Endothelial cell of umbilical vein (primary cell): ENCODE data around the gene LILRA5. TPM values are rescaled to one million over a fixed set of nuclear protein-coding genes. Genes with fewer than 3 reads are reported as not detected.

Source experiments
- BruUV-seq: library from RNA; stranded (reverse); fragments of 400-500 nt; replicated peaks from 2 replicates; lab custom pipeline; 2021; lab: Mats Ljungman, UMichigan
- CTCF ChIA-PET: fragments of 300-600, 350-600 bp; sonication (Branson Sonifier 250); formaldehyde crosslinking; loops from one replicate; lab custom pipeline; 2021; ENCODE audit warnings: antibody characterized with exemption, inconsistent platforms; lab: Charles Lee
- POLR2A ChIA-PET: fragments of 300-600, 350-600 bp; sonication (Branson Sonifier 250); formaldehyde crosslinking; loops from one replicate; lab custom pipeline; 2021; ENCODE audit warnings: antibody characterized with exemption, inconsistent platforms; lab: Charles Lee
- DNase-seq: peaks from one replicate; pipeline ENCODE4 v3.0.0-alpha.2; 2011; ENCODE audit warnings: low read depth, low spot score
- FAIRE-seq: peaks from 2 replicates; lab custom pipeline; 2011; peaks lifted over from hg19 to GRCh38; lab: Jason Lieb, UNC
- H2AFZ ChIP-seq: 2 replicates; pipeline ENCODE4 v1.6.0; 2012; ENCODE audit warnings: low read depth, low read length, control low read depth, inconsistent platforms
- H3K27ac ChIP-seq: 2 replicates; pipeline ENCODE4 v1.5.1; 2011; ENCODE audit warnings: low read depth, mild to moderate bottlenecking, control low read depth, low read length, moderate library complexity; ENCODE audit not compliant: insufficient read depth
- H3K27me3 ChIP-seq, 2 experiments: 2 replicates each; pipeline versions ENCODE4 v1.6.0 to v1.6.1; 2011; ENCODE audit warnings: low read length in 2 of 2, mixed read lengths in 1 of 2; ENCODE audit not compliant: control insufficient read depth in 2 of 2, insufficient read depth in 2 of 2
- H3K36me3 ChIP-seq, 2 experiments: 2 replicates in 1 of 2; 3 replicates in 1 of 2; pipeline ENCODE4 v1.5.1; 2011; ENCODE audit warnings: low read length in 2 of 2, mild to moderate bottlenecking in 1 of 2, moderate library complexity in 1 of 2; ENCODE audit not compliant: control insufficient read depth in 2 of 2, insufficient read depth in 2 of 2; ENCODE audit errors: extremely low read depth in 1 of 2
- H3K4me1 ChIP-seq: 3 replicates; pipeline ENCODE4 v1.5.1; 2011; ENCODE audit warnings: mild to moderate bottlenecking, low read length; ENCODE audit not compliant: control insufficient read depth, insufficient read depth; ENCODE audit errors: extremely low read depth
- H3K4me2 ChIP-seq: 2 replicates; pipeline ENCODE4 v1.6.1; 2011; ENCODE audit warnings: low read length, control low read depth, mixed read lengths; ENCODE audit not compliant: insufficient read depth
- H3K4me3 ChIP-seq, 3 experiments: fragments of 200-600 bp in 1 of 3; sonication (generic), shearing (Covaris generic) in 1 of 3; replicated peaks in 1 of 3; 2 replicates each; pipeline ENCODE4 v1.5.1; 2011 to 2016; ENCODE audit warnings: control low read depth in 3 of 3, low read length in 3 of 3, mild to moderate bottlenecking in 2 of 3, inconsistent platforms in 1 of 3, low read depth in 1 of 3, moderate library complexity in 1 of 3; ENCODE audit not compliant: insufficient read depth in 1 of 3
- H3K79me2 ChIP-seq: 2 replicates; pipeline ENCODE4 v1.6.0; 2012; ENCODE audit warnings: low read length, inconsistent platforms; ENCODE audit not compliant: control insufficient read depth, insufficient read depth
- H3K9ac ChIP-seq: replicated peaks from 2 replicates; pipeline ENCODE3; 2011; ENCODE audit warnings: low read length, control low read depth; ENCODE audit not compliant: insufficient read depth; ENCODE audit errors: extremely low read depth
- H3K9me1 ChIP-seq: replicated peaks from 3 replicates; pipeline ENCODE4 v1.6.0; 2011; ENCODE audit warnings: mild to moderate bottlenecking, low read length; ENCODE audit not compliant: control insufficient read depth, insufficient read depth; ENCODE audit errors: extremely low read depth
- H3K9me3 ChIP-seq: replicated peaks from 2 replicates; pipeline ENCODE4 v1.5.1; 2012; ENCODE audit warnings: low read length, inconsistent platforms; ENCODE audit not compliant: control insufficient read depth, insufficient read depth
- H4K20me1 ChIP-seq: replicated peaks from 2 replicates; pipeline ENCODE3; 2011; ENCODE audit warnings: mild to moderate bottlenecking, low read length; ENCODE audit not compliant: control insufficient read depth, insufficient read depth; ENCODE audit errors: extremely low read depth
- EZH2 ChIP-seq: IDR thresholded peaks from 2 replicates; pipeline ENCODE4 v1.6.1; 2012; ENCODE audit warnings: borderline replicate concordance, low read depth, mild to moderate bottlenecking, moderate library complexity, low read length, inconsistent platforms; ENCODE audit not compliant: severe bottlenecking
- FOS ChIP-seq: IDR thresholded peaks from 2 replicates; pipeline ENCODE4 v1.6.1; 2011; ENCODE audit warnings: mild to moderate bottlenecking, low read length, moderate library complexity, borderline replicate concordance; ENCODE audit not compliant: insufficient read depth
- GATA2 ChIP-seq: IDR thresholded peaks from 2 replicates; pipeline ENCODE4 v1.7.0; 2011; ENCODE audit warnings: low read depth, mild to moderate bottlenecking, moderate library complexity, mixed read lengths, low read length; ENCODE audit not compliant: insufficient read length, insufficient read depth
- JUN ChIP-seq: IDR thresholded peaks from 2 replicates; pipeline ENCODE4 v1.6.1; 2011; ENCODE audit warnings: borderline replicate concordance, low read depth; ENCODE audit not compliant: insufficient read length, insufficient read depth
- MYC ChIP-seq: IDR thresholded peaks from one replicate; pipeline ENCODE4 v1.6.1; 2011; ENCODE audit warnings: mild to moderate bottlenecking, low read depth, low read length
- POLR2A ChIP-seq: IDR thresholded peaks from 2 replicates; pipeline ENCODE4 v1.6.1; 2012; ENCODE audit warnings: low read depth, mild to moderate bottlenecking, control low read depth, low read length
- POLR2AphosphoS5 ChIP-seq: IDR thresholded peaks from 2 replicates; pipeline ENCODE4 v1.6.1; 2012; ENCODE audit warnings: low read depth, mild to moderate bottlenecking, control low read depth, low read length, moderate library complexity; ENCODE audit not compliant: insufficient read depth
- dilution Hi-C: fragments of 300-500 bp; cut with MboI; formaldehyde crosslinking; loops from one replicate; pipeline ENCODE4 v1.15.0; 2019; ENCODE audit warnings: low sequenced_read_pairs; ENCODE audit not compliant: extremely low pct_ligation_motif_present
- intact Hi-C: fragments of 100-400 bp; cut with micrococcal nuclease; formaldehyde crosslinking; loops from one replicate; pipeline ENCODE4 v1.10.0; 2022
- polyA plus RNA-seq, 4 experiments: library from polyadenylated mRNA; depleted of rRNA in 3 of 4; stranded (reverse) in 3 of 4; unstranded in 1 of 4; fragments of >200 nt; gene quantifications; 2 replicates each; pipeline versions ENCODE4 v1.2.1 to v1.2.3, GENCODE V29; 2011 to 2012; ENCODE audit warnings: missing spikeins in 1 of 4
- total RNA-seq: library from RNA; stranded (reverse); gene quantifications from 2 replicates; pipeline ENCODE4 v1.2.3, GENCODE V29; 2021
- TF ChIP-seq, protein P1 (sequence below): IDR thresholded peaks from 2 replicates; pipeline ENCODE4 v1.6.1; 2011; ENCODE audit not compliant: insufficient read depth, insufficient read length
- TF ChIP-seq, protein P2 (sequence below), 2 donors: IDR thresholded peaks; 1 replicate in 1 of 2; 2 replicates in 1 of 2; pipeline ENCODE4 v1.5.1; 2011; ENCODE audit warnings: low read length in 2 of 2, mild to moderate bottlenecking in 2 of 2, moderate library complexity in 2 of 2, control low read depth in 1 of 2, inconsistent platforms in 1 of 2, low read depth in 1 of 2; ENCODE audit not compliant: insufficient read depth in 1 of 2; ENCODE audit errors: extremely low read depth in 1 of 2

Gene LILRA5
- total and polyA plus RNA-seq, 2 donors (not counting 3 experiments of a cell fraction or from before 2014, with no cell fraction given), result not detected

DNA sequence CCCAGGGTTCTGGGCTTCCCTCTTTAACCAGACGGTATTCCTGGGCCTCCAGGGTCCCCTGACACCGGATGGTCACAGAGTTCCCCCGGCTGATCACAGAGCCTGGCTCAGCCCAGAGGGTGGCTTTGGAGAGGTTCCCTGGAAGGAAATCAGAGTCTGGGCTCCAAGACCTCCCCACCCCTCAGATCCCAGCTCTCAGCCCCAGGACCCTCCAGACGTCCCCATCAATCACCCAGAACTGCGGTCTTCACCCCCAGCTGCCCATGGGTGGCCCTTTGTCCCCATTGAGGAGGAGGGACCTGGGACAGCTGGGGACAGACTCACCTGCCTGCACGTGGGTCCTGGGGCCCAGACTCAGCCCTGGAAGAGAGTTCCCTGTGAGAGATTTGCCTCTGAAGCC, 955 bp downstream of the LILRA5 start:
- DNase-seq (no peak), FAIRE-seq (no peak)
- H3K4me1 ChIP-seq, result no peaks in the 10 kb centered on the region
- no peaks in the 10 kb centered on the region for H3K27me3 ChIP-seq
- H2AFZ ChIP-seq, result no peak overlapping the region
- no peak overlapping the region for H3K27ac ChIP-seq
- no peaks in the 10 kb centered on the region for H3K79me2 ChIP-seq
- no peaks in the 10 kb centered on the region for H4K20me1 ChIP-seq
- H3K4me2 ChIP-seq, result no peak overlapping the region
- TF ChIP-seq, protein P1, sequence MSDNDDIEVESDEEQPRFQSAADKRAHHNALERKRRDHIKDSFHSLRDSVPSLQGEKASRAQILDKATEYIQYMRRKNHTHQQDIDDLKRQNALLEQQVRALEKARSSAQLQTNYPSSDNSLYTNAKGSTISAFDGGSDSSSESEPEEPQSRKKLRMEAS, result no peak
- ChIA-PET POLR2A (no interaction called here), CTCF (no interaction called here)
- intact Hi-C loops (no loop called here), dilution Hi-C loops (no loop called here)
- no TSS peak for BruUV-seq
- H3K9ac ChIP-seq, result no peak overlapping the region
- H3K9me3 ChIP-seq, result no peaks in the 10 kb centered on the region
- no peaks in the 10 kb centered on the region for H3K9me1 ChIP-seq
- H3K36me3 ChIP-seq, result no peaks in the 10 kb centered on the region
- no peak overlapping the region for H3K4me3 ChIP-seq

DNA sequence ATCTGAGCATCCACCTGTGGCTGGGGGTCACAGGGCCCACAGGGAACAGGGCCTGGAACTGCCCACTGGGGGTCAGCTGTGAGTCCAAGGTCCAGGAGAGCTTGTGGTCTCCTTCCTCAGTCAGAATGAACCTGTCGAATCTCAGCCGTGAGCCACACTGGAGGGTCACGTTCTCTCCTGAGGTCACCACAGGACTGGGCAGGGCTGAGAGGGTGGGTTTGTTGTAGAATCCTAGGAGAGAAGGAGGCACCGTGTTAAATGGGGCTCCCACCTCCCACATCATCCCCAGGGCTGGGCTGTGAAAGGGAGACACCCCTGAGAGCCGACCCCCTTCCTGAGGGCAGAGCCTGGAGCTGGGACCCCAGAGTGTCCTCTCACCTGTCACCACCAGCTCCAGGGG, 1.5 kb downstream of the LILRA5 start:
- TF ChIP-seq, protein P1, result no peak
- no peak for TF ChIP-seq JUN
- no peak for TF ChIP-seq MYC
- TF ChIP-seq POLR2A, result no peak
- TF ChIP-seq, protein P2, sequence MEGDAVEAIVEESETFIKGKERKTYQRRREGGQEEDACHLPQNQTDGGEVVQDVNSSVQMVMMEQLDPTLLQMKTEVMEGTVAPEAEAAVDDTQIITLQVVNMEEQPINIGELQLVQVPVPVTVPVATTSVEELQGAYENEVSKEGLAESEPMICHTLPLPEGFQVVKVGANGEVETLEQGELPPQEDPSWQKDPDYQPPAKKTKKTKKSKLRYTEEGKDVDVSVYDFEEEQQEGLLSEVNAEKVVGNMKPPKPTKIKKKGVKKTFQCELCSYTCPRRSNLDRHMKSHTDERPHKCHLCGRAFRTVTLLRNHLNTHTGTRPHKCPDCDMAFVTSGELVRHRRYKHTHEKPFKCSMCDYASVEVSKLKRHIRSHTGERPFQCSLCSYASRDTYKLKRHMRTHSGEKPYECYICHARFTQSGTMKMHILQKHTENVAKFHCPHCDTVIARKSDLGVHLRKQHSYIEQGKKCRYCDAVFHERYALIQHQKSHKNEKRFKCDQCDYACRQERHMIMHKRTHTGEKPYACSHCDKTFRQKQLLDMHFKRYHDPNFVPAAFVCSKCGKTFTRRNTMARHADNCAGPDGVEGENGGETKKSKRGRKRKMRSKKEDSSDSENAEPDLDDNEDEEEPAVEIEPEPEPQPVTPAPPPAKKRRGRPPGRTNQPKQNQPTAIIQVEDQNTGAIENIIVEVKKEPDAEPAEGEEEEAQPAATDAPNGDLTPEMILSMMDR (IDR thresholded peaks at IDR 0.05; ENCODE audit: extremely low read depth in 1 of 2, insufficient read depth in 1 of 2, low read depth in 1 of 2, low read length in 2 of 2), result no peak
- TF ChIP-seq FOS, result no peak
- no peak for TF ChIP-seq EZH2
- TF ChIP-seq POLR2AphosphoS5, result no peak
- TF ChIP-seq GATA2, result no peak
- intact Hi-C loops, result no loop called here
- POLR2A ChIA-PET, result no interaction called here
- Histone ChIP-seq H3K4me2 (no peak overlapping the region), H3K27ac (no peak overlapping the region), H3K9ac (no peak overlapping the region), H3K36me3 (no peaks in the 10 kb centered on the region), H3K27me3 (no peaks in the 10 kb centered on the region), H3K4me3 (no peak overlapping the region), H3K9me3 (no peaks in the 10 kb centered on the region), H3K79me2 (no peaks in the 10 kb centered on the region), H2AFZ (no peak overlapping the region), H3K9me1 (no peaks in the 10 kb centered on the region), H4K20me1 (no peaks in the 10 kb centered on the region), H3K4me1 (no peaks in the 10 kb centered on the region)
- DNase-seq, result no peak
- dilution Hi-C loops, result no loop called here
- no TSS peak for BruUV-seq
- CTCF ChIA-PET, result no interaction called here
- FAIRE-seq, result no peak
